Peyer's patch (tissue), 4 donors: ENCODE measurements around the gene TK1.

Experiments
- POLR2A ChIP-seq, 2 donors: fragments of 450-650 bp; IDR thresholded peaks; one replicate each; pipeline ENCODE4 v1.5.1; 2017; ENCODE audit warnings: antibody characterized with exemption in 2 of 2, mild to moderate bottlenecking in 2 of 2, moderate library complexity in 2 of 2
- TF ChIP-seq, protein P1 (sequence below), 6 experiments: fragments of 450-650 bp in 4 of 6; fragments of 200-600 bp in 2 of 6; sonication (generic) in 1 of 6; IDR thresholded peaks; one replicate each; pipeline ENCODE4 v1.5.1; 2017 to 2019; ENCODE audit warnings: antibody characterized with exemption in 6 of 6, mild to moderate bottlenecking in 3 of 6, moderate library complexity in 1 of 6

GRCh38 chr17:78202666-78203065 lies 15.8 kb upstream of the TK1 start:
- TF ChIP-seq, protein P1, sequence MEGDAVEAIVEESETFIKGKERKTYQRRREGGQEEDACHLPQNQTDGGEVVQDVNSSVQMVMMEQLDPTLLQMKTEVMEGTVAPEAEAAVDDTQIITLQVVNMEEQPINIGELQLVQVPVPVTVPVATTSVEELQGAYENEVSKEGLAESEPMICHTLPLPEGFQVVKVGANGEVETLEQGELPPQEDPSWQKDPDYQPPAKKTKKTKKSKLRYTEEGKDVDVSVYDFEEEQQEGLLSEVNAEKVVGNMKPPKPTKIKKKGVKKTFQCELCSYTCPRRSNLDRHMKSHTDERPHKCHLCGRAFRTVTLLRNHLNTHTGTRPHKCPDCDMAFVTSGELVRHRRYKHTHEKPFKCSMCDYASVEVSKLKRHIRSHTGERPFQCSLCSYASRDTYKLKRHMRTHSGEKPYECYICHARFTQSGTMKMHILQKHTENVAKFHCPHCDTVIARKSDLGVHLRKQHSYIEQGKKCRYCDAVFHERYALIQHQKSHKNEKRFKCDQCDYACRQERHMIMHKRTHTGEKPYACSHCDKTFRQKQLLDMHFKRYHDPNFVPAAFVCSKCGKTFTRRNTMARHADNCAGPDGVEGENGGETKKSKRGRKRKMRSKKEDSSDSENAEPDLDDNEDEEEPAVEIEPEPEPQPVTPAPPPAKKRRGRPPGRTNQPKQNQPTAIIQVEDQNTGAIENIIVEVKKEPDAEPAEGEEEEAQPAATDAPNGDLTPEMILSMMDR (IDR thresholded peaks at IDR 0.05), result no peak
- no peak for TF ChIP-seq POLR2A (IDR thresholded peaks at IDR 0.05)
